HUDEP-2 (cell line): ENCODE results near the gene CFAP46.

ENCODE experiments used
- DNase-seq, 76 experiments: peaks; one replicate each; lab custom pipeline; 2025; ENCODE audit not compliant: unreplicated experiment in 76 of 76; lab: John Stamatoyannopoulos, UW

The CFAP46 gene

GRCh38 chr10:132946806-132947546, 4.6 kb upstream of the CFAP46 start:
- no peak for DNase-seq

- DNase-seq = no peak
Observed at GRCh38 chr10:132946311-132946710, 3.9 kb upstream of the CFAP46 start.

GRCh38 chr10:132945894-132946255, 3.5 kb upstream of the CFAP46 start:
- no peak for DNase-seq

GRCh38 chr10:132945125-132945893, 2.9 kb upstream of the CFAP46 start:
- no peak for DNase-seq

- no peak for DNase-seq
Observed at GRCh38 chr10:132944510-132944909, 2.1 kb upstream of the CFAP46 start.

GRCh38 chr10:132943791-132944404, 1.5 kb upstream of the CFAP46 start:
- no peak for DNase-seq

GRCh38 chr10:132943058-132943790, 854 bp upstream of the CFAP46 start:
- no peak for DNase-seq

GRCh38 chr10:132941640-132942051, 724 bp downstream of the CFAP46 start:
- no peak for DNase-seq

GRCh38 chr10:132940791-132941465, 1.4 kb downstream of the CFAP46 start:
- no peak for DNase-seq

GRCh38 chr10:132939957-132940790, 2.2 kb downstream of the CFAP46 start:
- peak in 39 of 76 experiments; percentile 4 to 55 (median 25) for DNase-seq

- no peak for DNase-seq
Observed at GRCh38 chr10:132939378-132939955, 2.9 kb downstream of the CFAP46 start.

GRCh38 chr10:132938472-132939339, 3.7 kb downstream of the CFAP46 start:
- DNase-seq = peak in 1 of 76 experiments; percentile 7

- no peak for DNase-seq
Observed at GRCh38 chr10:132937861-132938260, 4.5 kb downstream of the CFAP46 start.

- DNase-seq = no peak
Observed at GRCh38 chr10:132934953-132935352, 7.4 kb downstream of the CFAP46 start.

GRCh38 chr10:132933308-132934042, 8.9 kb downstream of the CFAP46 start:
- no peak for DNase-seq

- no peak for DNase-seq
Observed at GRCh38 chr10:132932461-132933307, 9.7 kb downstream of the CFAP46 start.
